RWPE2 (cell line): ENCODE measurements around the gene IP6K3.

Source experiments
- ATAC-seq: fragments of 200-7000 bp; cut with Tn5 transposase; 3 replicates; pipeline ENCODE4 v1.9.1; 2021; ENCODE audit warnings: low read depth
- DNase-seq: peaks from one replicate; pipeline ENCODE4 v3.0.0-alpha.2; 2020; ENCODE audit warnings: low spot score
- H3K27ac ChIP-seq: fragments of 450-650 bp; 2 replicates; pipeline ENCODE4 v1.5.1; 2017; ENCODE audit warnings: mild to moderate bottlenecking; ENCODE audit not compliant: poor library complexity, severe bottlenecking
- H3K27me3 ChIP-seq: fragments of 250-450 bp; sonication (Bioruptor Pico); 2 replicates; pipeline ENCODE4 v1.5.1; 2021; ENCODE audit warnings: mild to moderate bottlenecking, moderate library complexity; ENCODE audit not compliant: insufficient read depth, poor library complexity, severe bottlenecking
- H3K36me3 ChIP-seq: fragments of 250-450 bp; sonication (Bioruptor Pico); 2 replicates; pipeline ENCODE4 v1.5.1; 2020; ENCODE audit warnings: low read depth, mild to moderate bottlenecking, moderate library complexity
- H3K4me1 ChIP-seq: fragments of 250-450 bp; sonication (Bioruptor Pico); 2 replicates; pipeline ENCODE4 v1.5.1; 2021; ENCODE audit warnings: mild to moderate bottlenecking, moderate library complexity; ENCODE audit not compliant: insufficient read depth, poor library complexity, severe bottlenecking
- H3K4me3 ChIP-seq: fragments of 250-450 bp; sonication (Bioruptor Pico); 2 replicates; pipeline ENCODE4 v1.5.1; 2021; ENCODE audit warnings: mild to moderate bottlenecking, moderate library complexity; ENCODE audit not compliant: severe bottlenecking
- H3K9me3 ChIP-seq: fragments of 250-450 bp; sonication (Bioruptor Pico); 2 replicates; pipeline ENCODE4 v1.5.1; 2021; ENCODE audit warnings: mild to moderate bottlenecking, moderate library complexity; ENCODE audit not compliant: severe bottlenecking
- CTCF ChIP-seq: fragments of 450-650 bp; IDR thresholded peaks from one replicate; pipeline ENCODE4 v1.5.1; 2017; ENCODE audit warnings: mild to moderate bottlenecking, moderate library complexity; ENCODE audit not compliant: poor library complexity, severe bottlenecking

IP6K3 gene

GRCh38 chr6:33684983-33685382 is 61.7 kb downstream of the IP6K3 start:
- H3K9me3 ChIP-seq, result no peaks in the 10 kb centered on the region
- H3K27me3 ChIP-seq, result no peaks in the 10 kb centered on the region
- H3K4me3 ChIP-seq, result no peak overlapping the region
- no peaks in the 10 kb centered on the region for H3K4me1 ChIP-seq
- DNase-seq, result peak; percentile 41
- no peak overlapping the region for H3K27ac ChIP-seq
- no peak for ATAC-seq
- no peak for TF ChIP-seq CTCF
- peaks cover 91% of the 10 kb centered on the region for H3K36me3 ChIP-seq

- no peak overlapping the region for H3K27ac ChIP-seq
- H3K4me3 ChIP-seq, result no peak overlapping the region
- H3K4me1 ChIP-seq, result no peaks in the 10 kb centered on the region
- no peaks in the 10 kb centered on the region for H3K27me3 ChIP-seq
- ATAC-seq (no peak), DNase-seq (peak; percentile 65)
- no peak for TF ChIP-seq CTCF
- H3K9me3 ChIP-seq, result no peaks in the 10 kb centered on the region
- peaks cover 91% of the 10 kb centered on the region for H3K36me3 ChIP-seq
Observed at GRCh38 chr6:33684428-33684896, 62.2 kb downstream of the IP6K3 start.

DNA sequence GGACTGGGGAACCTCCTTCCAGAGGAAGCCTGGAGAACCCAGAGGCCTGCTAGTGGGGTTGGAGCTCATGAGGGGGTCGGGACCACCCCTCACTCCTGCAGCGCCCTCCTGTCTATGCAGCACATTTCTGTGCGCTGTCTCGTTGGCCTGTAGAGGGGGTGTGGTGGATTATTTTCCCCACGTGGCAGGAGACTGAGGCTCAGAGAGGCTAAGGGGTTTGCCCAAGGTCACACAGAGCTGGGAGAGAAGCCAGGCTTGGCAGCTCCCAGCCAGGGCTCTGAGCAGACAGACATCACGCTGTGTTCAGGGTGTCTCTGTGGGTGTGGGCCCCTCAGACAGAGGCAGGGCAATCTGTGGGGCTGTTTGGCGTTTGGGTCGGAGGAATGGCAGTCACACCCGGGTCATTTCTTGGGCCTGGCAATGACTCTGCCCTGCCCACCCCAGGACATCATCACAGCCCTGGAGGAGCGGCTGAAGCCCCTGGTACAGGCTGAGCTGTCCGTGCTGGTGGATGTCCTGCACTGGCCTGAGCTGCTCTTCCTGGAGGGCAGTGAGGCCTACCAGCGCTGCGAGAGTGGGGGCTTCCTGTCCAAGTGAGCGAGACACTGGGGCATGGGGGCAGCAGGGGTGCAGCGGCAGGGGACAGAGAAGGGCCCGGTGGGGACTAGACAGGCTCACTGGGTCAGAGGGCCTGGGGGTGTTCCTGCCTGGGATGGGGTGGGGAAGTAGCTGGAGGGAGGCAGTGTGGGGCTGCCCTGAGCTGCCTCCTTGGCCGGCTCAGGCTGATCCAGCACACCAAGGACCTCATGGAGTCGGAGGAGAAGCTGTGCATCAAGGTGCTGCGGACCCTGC is 62.9 kb downstream of the IP6K3 start:
- peaks cover 91% of the 10 kb centered on the region for H3K36me3 ChIP-seq
- ATAC-seq, result no peak; the same call in 2 of the 3 replicates
- H3K4me3 ChIP-seq, result no peak overlapping the region
- TF ChIP-seq CTCF, result no peak
- H3K4me1 ChIP-seq, result no peaks in the 10 kb centered on the region
- H3K27me3 ChIP-seq, result no peaks in the 10 kb centered on the region
- H3K27ac ChIP-seq, result no peak overlapping the region
- DNase-seq, result peak; percentile 49
- H3K9me3 ChIP-seq, result no peaks in the 10 kb centered on the region

- no peak overlapping the region for H3K27ac ChIP-seq
Observed at GRCh38 chr6:33683051-33683571, 63.6 kb downstream of the IP6K3 start.

More at GRCh38 chr6:33683051-33683571, 63.6 kb downstream of the IP6K3 start:
- ATAC-seq (no peak), DNase-seq (peak; percentile 48)
- H3K27me3 ChIP-seq, result no peaks in the 10 kb centered on the region
- no peak overlapping the region for H3K4me3 ChIP-seq
- TF ChIP-seq CTCF, result no peak
- peaks cover 91% of the 10 kb centered on the region for H3K36me3 ChIP-seq
- H3K4me1 ChIP-seq, result no peaks in the 10 kb centered on the region
- H3K9me3 ChIP-seq, result no peaks in the 10 kb centered on the region
